Measurements from ENCODE around the gene UQCC3. TPM values are rescaled to one million over a fixed set of nuclear protein-coding genes. Genes with fewer than 3 reads are reported as not detected.

Gene UQCC3
- 6.9 and 8.7 TPM in 2 replicates for total RNA-seq

DNA sequence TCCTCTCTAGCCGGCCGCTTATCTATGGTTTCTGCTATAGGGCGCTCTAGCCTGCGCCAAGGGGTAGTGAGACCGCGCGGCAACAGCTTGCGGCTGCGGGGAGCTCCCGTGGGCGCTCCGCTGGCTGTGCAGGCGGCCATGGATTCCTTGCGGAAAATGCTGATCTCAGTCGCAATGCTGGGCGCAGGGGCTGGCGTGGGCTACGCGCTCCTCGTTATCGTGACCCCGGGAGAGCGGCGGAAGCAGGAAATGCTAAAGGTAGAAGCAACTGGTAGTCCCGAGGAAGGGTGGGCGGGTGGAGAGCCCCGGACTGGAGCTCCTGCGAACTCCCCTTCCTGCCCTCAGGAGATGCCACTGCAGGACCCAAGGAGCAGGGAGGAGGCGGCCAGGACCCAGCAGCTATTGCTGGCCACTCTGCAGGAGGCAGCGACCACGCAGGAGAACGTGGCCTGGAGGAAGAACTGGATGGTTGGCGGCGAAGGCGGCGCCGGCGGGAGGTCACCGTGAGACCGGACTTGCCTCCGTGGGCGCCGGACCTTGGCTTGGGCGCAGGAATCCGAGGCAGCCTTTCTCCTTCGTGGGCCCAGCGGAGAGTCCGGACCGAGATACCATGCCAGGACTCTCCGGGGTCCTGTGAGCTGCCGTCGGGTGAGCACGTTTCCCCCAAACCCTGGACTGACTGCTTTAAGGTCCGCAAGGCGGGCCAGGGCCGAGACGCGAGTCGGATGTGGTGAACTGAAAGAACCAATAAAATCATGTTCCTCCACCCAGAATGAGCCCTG, at the start of gene UQCC3, which contains the start of gene LBHD1:
Gene UQCC3, plus strand, starts transcription at position 66 of the 782 bp plus-strand sequence. Its CDS starts 73 bp downstream, at position 139.
Gene LBHD1, minus strand, starts transcription at position 660 of the 782 bp plus-strand sequence. CDS start 2,236 bp downstream, outside the sequence.

GRCh38 chr11:62645946-62646824, 25.3 kb upstream of the UQCC3 start, which contains the start of gene GANAB:
TSS of gene GANAB (minus strand) at chr11:62646613. CDS start at chr11:62646599, 14 bp downstream.

DNA sequence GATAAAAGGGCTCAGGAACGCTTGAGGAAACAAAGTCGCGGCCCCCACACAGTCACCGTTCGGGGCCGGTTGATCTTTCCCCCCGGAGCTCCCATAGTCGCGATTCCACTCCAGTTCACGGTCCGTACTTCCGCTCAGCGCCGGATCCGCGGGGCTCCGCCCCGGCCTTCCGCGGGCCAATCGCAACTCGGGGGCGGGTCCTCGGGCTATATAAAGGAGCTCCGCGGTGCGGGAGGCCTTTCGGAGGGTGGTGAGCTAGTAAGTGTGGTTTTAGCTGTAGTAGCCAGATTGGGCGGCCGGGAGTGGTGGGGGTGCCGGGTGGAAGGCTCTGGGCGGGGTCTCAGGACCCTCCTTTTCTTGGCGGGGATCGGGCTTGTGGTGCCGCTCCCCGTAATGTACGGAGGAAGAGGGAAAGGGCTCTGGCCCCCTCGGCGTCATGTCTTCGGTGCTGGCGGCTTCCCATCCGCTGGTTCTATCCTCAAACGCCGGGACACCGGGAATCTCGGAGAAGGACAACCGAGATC, 6.3 kb upstream of the UQCC3 start, which contains the start of the genes C11orf98 and CSKMT:
Gene C11orf98, minus strand, starts transcription at position 136 of the 524 bp plus-strand sequence. Its CDS starts 41 bp downstream, at position 95.
Gene CSKMT, plus strand, starts transcription at position 238 of the 524 bp plus-strand sequence. CDS start 568 bp downstream, outside the sequence.

GRCh38 chr11:62678770-62679696, 7.6 kb downstream of the UQCC3 start, which contains the start of gene UBXN1:
TSS of gene UBXN1 (minus strand) at chr11:62679073. CDS start at chr11:62678923, 150 bp downstream.

GRCh38 chr11:62689421-62690183, 18.1 kb downstream of the UQCC3 start, which contains the start of gene LRRN4CL:
TSS of gene LRRN4CL (minus strand) at chr11:62689530. CDS start at chr11:62688508, 1,022 bp downstream.

GRCh38 chr11:62707277-62707861, 35.9 kb downstream of the UQCC3 start, which contains the start of the genes BSCL2 and GNG3:
TSS of gene BSCL2 (minus strand) at chr11:62707424. CDS start at chr11:62707195, 229 bp downstream.
TSS of gene GNG3 (plus strand) at chr11:62707676. CDS start at chr11:62708296, 620 bp downstream.

Other genes with a start within 250 kb of the UQCC3 start
- gene AHNAK, start 124.9 kb upstream of the UQCC3 start, total RNA-seq = 867 and 944 TPM in 2 replicates
- gene EEF1G, start 97.8 kb upstream of the UQCC3 start, total RNA-seq = 1,356 and 1,684 TPM in 2 replicates
- gene TUT1, start 80.2 kb upstream of the UQCC3 start, total RNA-seq = 9.7 and 13.6 TPM in 2 replicates
- 99.8 and 122 TPM in 2 replicates for gene MTA2, start 69.8 kb upstream of the UQCC3 start, total RNA-seq
- gene EML3, start 58.9 kb upstream of the UQCC3 start, total RNA-seq = 24.0 and 33.6 TPM in 2 replicates
- gene ROM1, start 58.4 kb upstream of the UQCC3 start, total RNA-seq = 3.9 and 4.6 TPM in 2 replicates
- gene B3GAT3, start 49.7 kb upstream of the UQCC3 start, total RNA-seq = 26.5 and 48.8 TPM in 2 replicates
- gene GANAB, start 25.1 kb upstream of the UQCC3 start, total RNA-seq = 339 and 341 TPM in 2 replicates
- gene INTS5, start 18.4 kb upstream of the UQCC3 start, total RNA-seq = 26.2 and 41.0 TPM in 2 replicates
- 22.5 and 25.9 TPM in 2 replicates for gene C11orf98, start 6.5 kb upstream of the UQCC3 start, total RNA-seq
- 5.2 and 7.8 TPM in 2 replicates for gene CSKMT, start 6.4 kb upstream of the UQCC3 start, total RNA-seq
- gene LBHD1, start 594 bp downstream of the UQCC3 start, total RNA-seq = 4.3 and 6.1 TPM in 2 replicates
- 118 and 157 TPM in 2 replicates for gene UBXN1, start 7.4 kb downstream of the UQCC3 start, total RNA-seq
- 68.9 and 89.6 TPM in 2 replicates for gene LRRN4CL, start 17.9 kb downstream of the UQCC3 start, total RNA-seq
- gene BSCL2, start 35.8 kb downstream of the UQCC3 start, total RNA-seq = 49.5 and 76.3 TPM in 2 replicates
- gene GNG3, start 36.0 kb downstream of the UQCC3 start, total RNA-seq = 0.17 TPM in 1 of 2 replicates, not detected in the other
- 9.6 and 18.3 TPM in 2 replicates for gene HNRNPUL2, start 55.8 kb downstream of the UQCC3 start, total RNA-seq
- 33.1 and 36.9 TPM in 2 replicates for gene TTC9C, start 56.8 kb downstream of the UQCC3 start, total RNA-seq
- gene ZBTB3, start 82.5 kb downstream of the UQCC3 start, total RNA-seq = 14.1 and 17.4 TPM in 2 replicates
- gene POLR2G, start 89.9 kb downstream of the UQCC3 start, total RNA-seq = 41.0 and 73.6 TPM in 2 replicates
- gene TAF6L, start 99.7 kb downstream of the UQCC3 start, total RNA-seq = 26.3 and 27.2 TPM in 2 replicates
- 40.7 and 52.1 TPM in 2 replicates for gene TMEM179B, start 115.7 kb downstream of the UQCC3 start, total RNA-seq
- 14.7 and 19.0 TPM in 2 replicates for gene TMEM223, start 120.3 kb downstream of the UQCC3 start, total RNA-seq
- gene NXF1, start 133.8 kb downstream of the UQCC3 start, total RNA-seq = 23.7 and 30.3 TPM in 2 replicates
- gene STX5, start 160.4 kb downstream of the UQCC3 start, total RNA-seq = 47.5 and 48.1 TPM in 2 replicates
- gene TEX54, start 161.2 kb downstream of the UQCC3 start, total RNA-seq = not detected in 2 replicates
- 26.3 and 48.0 TPM in 2 replicates for gene WDR74, start 167.9 kb downstream of the UQCC3 start, total RNA-seq
- 172 and 241 TPM in 2 replicates for gene SLC3A2, start 209.2 kb downstream of the UQCC3 start, total RNA-seq
- not detected in 2 replicates for gene CHRM1, start 249.7 kb downstream of the UQCC3 start, total RNA-seq

Data from smooth muscle cell of trachea (primary cell).